ENCODE measurements around the gene GALNT9.

The GALNT9 gene

GRCh38 chr12:132316497-132317232, 12.7 kb downstream of the GALNT9 start:
- no peaks in the 10 kb centered on the region for H4K20me1 ChIP-seq
- no peaks in the 10 kb centered on the region for H3K27me3 ChIP-seq
- no peaks in the 10 kb centered on the region for H3K36me3 ChIP-seq
- no peak overlapping the region for H3K4me3 ChIP-seq
- H3K27ac ChIP-seq: no peak overlapping the region
- peak overlapping the region; percentile 82 for H3K4me2 ChIP-seq
- no peak overlapping the region for H3K9ac ChIP-seq
- peaks cover 11% of the 10 kb centered on the region for H3K9me3 ChIP-seq
- peaks cover 49% of the 10 kb centered on the region for H3K4me1 ChIP-seq
- TF ChIP-seq Cebpa-rat (IDR thresholded peaks at IDR 0.05): no peak

- Histone ChIP-seq H3K4me2 (peak overlapping the region; percentile 82), H3K9ac (no peak overlapping the region), H3K27ac (no peak overlapping the region), H3K9me3 (peaks cover 18% of the 10 kb centered on the region), H3K27me3 (no peaks in the 10 kb centered on the region), H3K36me3 (no peaks in the 10 kb centered on the region), H3K4me3 (no peak overlapping the region), H4K20me1 (no peaks in the 10 kb centered on the region), H3K4me1 (peaks cover 52% of the 10 kb centered on the region)
- no peak for TF ChIP-seq Cebpa-rat (IDR thresholded peaks at IDR 0.05)
Observed at GRCh38 chr12:132315951-132316350, 13.4 kb downstream of the GALNT9 start.

- Histone ChIP-seq H3K9ac (no peak overlapping the region), H3K4me2 (peak overlapping the region; percentile 82), H3K4me1 (peaks cover 56% of the 10 kb centered on the region), H4K20me1 (no peaks in the 10 kb centered on the region), H3K27me3 (no peaks in the 10 kb centered on the region), H3K36me3 (no peaks in the 10 kb centered on the region), H3K4me3 (no peak overlapping the region), H3K27ac (no peak overlapping the region), H3K9me3 (peaks cover 18% of the 10 kb centered on the region)
- TF ChIP-seq Cebpa-rat (IDR thresholded peaks at IDR 0.05): no peak
Observed at GRCh38 chr12:132315507-132315906, 13.9 kb downstream of the GALNT9 start.

- no peaks in the 10 kb centered on the region for H4K20me1 ChIP-seq
- no peak for TF ChIP-seq Cebpa-rat (IDR thresholded peaks at IDR 0.05)
- peak overlapping the region; percentile 18; the same call in 1 of the 2 replicates for H3K4me3 ChIP-seq
- H3K36me3 ChIP-seq: no peaks in the 10 kb centered on the region
- no peak overlapping the region for H3K9ac ChIP-seq
- peaks cover 62% of the 10 kb centered on the region for H3K4me1 ChIP-seq
- H3K4me2 ChIP-seq: peak overlapping the region; percentile 82
- H3K27me3 ChIP-seq: no peaks in the 10 kb centered on the region
- no peak overlapping the region for H3K27ac ChIP-seq
- peaks cover 18% of the 10 kb centered on the region for H3K9me3 ChIP-seq
Observed at GRCh38 chr12:132314516-132315233, 14.7 kb downstream of the GALNT9 start.

- TF ChIP-seq Cebpa-rat (IDR thresholded peaks at IDR 0.05): no peak
- H3K4me3 ChIP-seq: no peak overlapping the region
- peaks cover 62% of the 10 kb centered on the region for H3K4me1 ChIP-seq
- H3K9me3 ChIP-seq: peaks cover 18% of the 10 kb centered on the region
- H3K27ac ChIP-seq: no peak overlapping the region
- H4K20me1 ChIP-seq: no peaks in the 10 kb centered on the region
- peak overlapping the region; percentile 82 for H3K4me2 ChIP-seq
- H3K36me3 ChIP-seq: no peaks in the 10 kb centered on the region
- H3K27me3 ChIP-seq: no peaks in the 10 kb centered on the region
- no peak overlapping the region for H3K9ac ChIP-seq
Observed at GRCh38 chr12:132314035-132314434, 15.4 kb downstream of the GALNT9 start.

GRCh38 chr12:132313182-132313581, 16.2 kb downstream of the GALNT9 start:
- Histone ChIP-seq H4K20me1 (no peaks in the 10 kb centered on the region), H3K27ac (no peak overlapping the region), H3K4me1 (peaks cover 62% of the 10 kb centered on the region), H3K4me3 (no peak overlapping the region), H3K27me3 (no peaks in the 10 kb centered on the region), H3K4me2 (no peak overlapping the region), H3K9me3 (peaks cover 18% of the 10 kb centered on the region), H3K36me3 (no peaks in the 10 kb centered on the region), H3K9ac (no peak overlapping the region)
- TF ChIP-seq Cebpa-rat (IDR thresholded peaks at IDR 0.05): no peak

- no peaks in the 10 kb centered on the region for H3K36me3 ChIP-seq
- no peak overlapping the region for H3K4me3 ChIP-seq
- H3K27ac ChIP-seq: no peak overlapping the region
- no peak overlapping the region for H3K9ac ChIP-seq
- no peaks in the 10 kb centered on the region for H3K27me3 ChIP-seq
- no peaks in the 10 kb centered on the region for H4K20me1 ChIP-seq
- no peak overlapping the region for H3K4me2 ChIP-seq
- TF ChIP-seq Cebpa-rat (IDR thresholded peaks at IDR 0.05): no peak
- H3K9me3 ChIP-seq: peaks cover 18% of the 10 kb centered on the region
- H3K4me1 ChIP-seq: peaks cover 65% of the 10 kb centered on the region
Observed at GRCh38 chr12:132312516-132312915, 16.9 kb downstream of the GALNT9 start.

GRCh38 chr12:132311201-132311915, 18.0 kb downstream of the GALNT9 start:
- no peak overlapping the region for H3K9ac ChIP-seq
- peaks cover 65% of the 10 kb centered on the region for H3K4me1 ChIP-seq
- no peak for TF ChIP-seq Cebpa-rat (IDR thresholded peaks at IDR 0.05)
- H3K27me3 ChIP-seq: no peaks in the 10 kb centered on the region
- H4K20me1 ChIP-seq: no peaks in the 10 kb centered on the region
- no peaks in the 10 kb centered on the region for H3K36me3 ChIP-seq
- peaks cover 18% of the 10 kb centered on the region for H3K9me3 ChIP-seq
- peak overlapping the region; percentile 86; the same call in 1 of the 2 replicates for H3K4me2 ChIP-seq
- H3K4me3 ChIP-seq: no peak overlapping the region
- H3K27ac ChIP-seq: no peak overlapping the region

GRCh38 chr12:132310181-132311040, 19.0 kb downstream of the GALNT9 start:
- H3K9me3 ChIP-seq: peaks cover 28% of the 10 kb centered on the region
- H3K27ac ChIP-seq: no peak overlapping the region
- no peak overlapping the region for H3K9ac ChIP-seq
- no peak for TF ChIP-seq Cebpa-rat (IDR thresholded peaks at IDR 0.05)
- H3K4me1 ChIP-seq: peaks cover 55% of the 10 kb centered on the region
- no peaks in the 10 kb centered on the region for H3K36me3 ChIP-seq
- no peaks in the 10 kb centered on the region for H4K20me1 ChIP-seq
- H3K4me3 ChIP-seq: no peak overlapping the region
- H3K4me2 ChIP-seq: peak overlapping the region; percentile 86
- H3K27me3 ChIP-seq: no peaks in the 10 kb centered on the region
